Measurements from ENCODE around the gene ARHGAP8.

The ARHGAP8 gene

GRCh38 chr22:44859641-44860040 lies 107.3 kb downstream of the ARHGAP8 start:
- no peak overlapping the region for H3K4me3 ChIP-seq (ENCODE audit: low read depth, low read length)
- DNase-seq (ENCODE audit: low read depth): no peak
- no peak for TF ChIP-seq POLR2A (IDR thresholded peaks at IDR 0.05; ENCODE audit: extremely low read depth, insufficient read length)
- no peak for TF ChIP-seq MAX (IDR thresholded peaks at IDR 0.05; ENCODE audit: low read depth, low read length)
- TF ChIP-seq CTCF (IDR thresholded peaks at IDR 0.05; ENCODE audit: low read depth, low read length): no peak
- no peak for TF ChIP-seq MYC (IDR thresholded peaks at IDR 0.05; ENCODE audit: low read depth, low read length)

- TF ChIP-seq MYC (IDR thresholded peaks at IDR 0.05; ENCODE audit: low read depth, low read length): no peak
- no peak for TF ChIP-seq CTCF (IDR thresholded peaks at IDR 0.05; ENCODE audit: low read depth, low read length)
- TF ChIP-seq MAX (IDR thresholded peaks at IDR 0.05; ENCODE audit: low read depth, low read length): no peak
- no peak for TF ChIP-seq POLR2A (IDR thresholded peaks at IDR 0.05; ENCODE audit: extremely low read depth, insufficient read length)
- H3K4me3 ChIP-seq (ENCODE audit: low read depth, low read length): no peak overlapping the region
- no peak for DNase-seq (ENCODE audit: low read depth)
These were observed 107.9 kb downstream of the ARHGAP8 start for GRCh38 chr22:44860311-44860710.

- H3K4me3 ChIP-seq (ENCODE audit: low read depth, low read length): no peak overlapping the region
- TF ChIP-seq MYC (IDR thresholded peaks at IDR 0.05; ENCODE audit: low read depth, low read length) (no peak), CTCF (IDR thresholded peaks at IDR 0.05; ENCODE audit: low read depth, low read length) (no peak), MAX (IDR thresholded peaks at IDR 0.05; ENCODE audit: low read depth, low read length) (no peak), POLR2A (IDR thresholded peaks at IDR 0.05; ENCODE audit: extremely low read depth, insufficient read length) (no peak)
- DNase-seq (ENCODE audit: low read depth): no peak
These were observed 108.9 kb downstream of the ARHGAP8 start for GRCh38 chr22:44861245-44861644.

GRCh38 chr22:44862281-44862680 lies 109.9 kb downstream of the ARHGAP8 start:
- TF ChIP-seq POLR2A (IDR thresholded peaks at IDR 0.05; ENCODE audit: extremely low read depth, insufficient read length): no peak
- no peak for TF ChIP-seq MAX (IDR thresholded peaks at IDR 0.05; ENCODE audit: low read depth, low read length)
- no peak for TF ChIP-seq CTCF (IDR thresholded peaks at IDR 0.05; ENCODE audit: low read depth, low read length)
- TF ChIP-seq MYC (IDR thresholded peaks at IDR 0.05; ENCODE audit: low read depth, low read length): no peak
- H3K4me3 ChIP-seq (ENCODE audit: low read depth, low read length): no peak overlapping the region
- DNase-seq (ENCODE audit: low read depth): no peak

GRCh38 chr22:44862981-44863860 lies 110.8 kb downstream of the ARHGAP8 start:
- DNase-seq (ENCODE audit: low read depth): peak; percentile 20
- TF ChIP-seq MYC (IDR thresholded peaks at IDR 0.05; ENCODE audit: low read depth, low read length): no peak
- no peak for TF ChIP-seq CTCF (IDR thresholded peaks at IDR 0.05; ENCODE audit: low read depth, low read length)
- TF ChIP-seq MAX (IDR thresholded peaks at IDR 0.05; ENCODE audit: low read depth, low read length): no peak
- no peak for TF ChIP-seq POLR2A (IDR thresholded peaks at IDR 0.05; ENCODE audit: extremely low read depth, insufficient read length)

More at GRCh38 chr22:44862981-44863860, 110.8 kb downstream of the ARHGAP8 start:
- no peak overlapping the region for H3K4me3 ChIP-seq (ENCODE audit: low read depth, low read length)
